SK-N-SH (cell line): ENCODE results near the gene TIAM1. TPM values are rescaled to one million over a fixed set of nuclear protein-coding genes. Genes with fewer than 3 reads are reported as not detected.

ENCODE experiments used
- CTCF ChIA-PET: fragments of 300-600, 350-600 bp; formaldehyde crosslinking; extraction: SDS; loops from one replicate; lab custom pipeline; 2021; lab: Yijun Ruan, JAX
- POLR2A ChIA-PET: fragments of 350-600 bp; sonication (Branson Sonifier 250); formaldehyde crosslinking; extraction: SDS; loops from one replicate; lab custom pipeline; 2020; ENCODE audit warnings: antibody characterized with exemption, inconsistent platforms; lab: Yijun Ruan, JAX
- DNase-seq: peaks from one replicate; pipeline ENCODE4 v3.0.0; 2012
- H2AFZ ChIP-seq: fragments of 200-600 bp; sonication (generic); 2 replicates; pipeline ENCODE4 v1.8.1; 2016; ENCODE audit warnings: antibody characterized with exemption, mild to moderate bottlenecking, low read depth
- H3F3A ChIP-seq: fragments of 200-600 bp; sonication (generic); replicated peaks from 2 replicates; pipeline ENCODE3; 2016; ENCODE audit warnings: antibody characterized with exemption, mild to moderate bottlenecking; ENCODE audit not compliant: insufficient read depth
- H3K27ac ChIP-seq, 2 experiments: fragments of 200-500 bp in 1 of 2; fragments of 200-600 bp in 1 of 2; sonication (Bioruptor generic) in 1 of 2; sonication (generic), shearing (Covaris generic) in 1 of 2; 2 replicates each; pipeline versions ENCODE4 v1.5.1 to v1.6.1; 2014 to 2016; ENCODE audit warnings: low read depth in 2 of 2, inconsistent platforms in 1 of 2, low read length in 1 of 2, mild to moderate bottlenecking in 1 of 2, mixed read lengths in 1 of 2
- H3K27me3 ChIP-seq: fragments of 200-600 bp; sonication (generic), shearing (Covaris generic); 2 replicates; pipeline ENCODE4 v1.6.1; 2016; ENCODE audit warnings: mixed run types; ENCODE audit not compliant: insufficient read depth
- H3K36me3 ChIP-seq, 2 experiments: fragments of 200-500 bp in 1 of 2; fragments of 200-600 bp in 1 of 2; sonication (Bioruptor generic) in 1 of 2; sonication (generic) in 1 of 2; replicated peaks in 1 of 2; 2 replicates each; pipeline versions ENCODE3 to v1.5.1; 2014 to 2016; ENCODE audit warnings: low read length in 1 of 2, mild to moderate bottlenecking in 1 of 2; ENCODE audit not compliant: insufficient read depth in 2 of 2, control insufficient read depth in 1 of 2
- H3K4me1 ChIP-seq, 2 experiments: fragments of 200-500 bp in 1 of 2; fragments of 200-600 bp in 1 of 2; sonication (Bioruptor generic) in 1 of 2; sonication (generic), shearing (Covaris generic) in 1 of 2; 2 replicates each; pipeline versions ENCODE4 v1.5.1 to v1.6.1; 2014 to 2016; ENCODE audit warnings: low read depth in 1 of 2, low read length in 1 of 2, mixed run types in 1 of 2; ENCODE audit not compliant: insufficient read depth in 2 of 2, control insufficient read depth in 1 of 2
- H3K4me2 ChIP-seq: fragments of 200-600 bp; sonication (generic), shearing (Covaris generic); 2 replicates; pipeline ENCODE4 v1.6.1; 2017; ENCODE audit warnings: mixed run types
- H3K4me3 ChIP-seq, 2 experiments: fragments of 200-500 bp in 1 of 2; fragments of 200-600 bp in 1 of 2; sonication (Bioruptor generic) in 1 of 2; sonication (generic), shearing (Covaris generic) in 1 of 2; 2 replicates each; pipeline versions ENCODE4 v1.5.1 to v1.8.1; 2014 to 2016; ENCODE audit warnings: low read depth in 2 of 2, inconsistent platforms in 1 of 2, low read length in 1 of 2, mild to moderate bottlenecking in 1 of 2, mixed read lengths in 1 of 2, moderate library complexity in 1 of 2
- H3K79me2 ChIP-seq: fragments of 200-600 bp; sonication (generic); 2 replicates; pipeline ENCODE4 v1.8.1; 2017; ENCODE audit warnings: mild to moderate bottlenecking; ENCODE audit not compliant: insufficient read depth
- H3K9ac ChIP-seq: fragments of 200-600 bp; sonication (generic); 2 replicates; pipeline ENCODE4 v1.6.1; 2017; ENCODE audit warnings: mixed run types
- H3K9me2 ChIP-seq: fragments of 200-600 bp; sonication (generic); 2 replicates; pipeline ENCODE4 v1.6.1; 2017; ENCODE audit warnings: mixed run types
- H3K9me3 ChIP-seq: fragments of 200-600 bp; sonication (generic); 2 replicates; pipeline ENCODE4 v1.6.1; 2017; ENCODE audit warnings: mixed run types, mild to moderate bottlenecking, moderate library complexity
- H4K20me1 ChIP-seq: fragments of 200-600 bp; sonication (generic); 2 replicates; pipeline ENCODE4 v1.6.1; 2017; ENCODE audit warnings: mild to moderate bottlenecking, mixed run types; ENCODE audit not compliant: insufficient read depth
- CTCF ChIP-seq: fragments of 200-600 bp; sonication (generic); IDR thresholded peaks from 2 replicates; pipeline ENCODE4 v1.6.1; 2017; ENCODE audit warnings: antibody characterized with exemption, mild to moderate bottlenecking, moderate library complexity
- EP300 ChIP-seq, 2 experiments: IDR thresholded peaks; 2 replicates each; pipeline versions ENCODE4 v1.4.0 to v1.6.1; 2012; ENCODE audit warnings: borderline replicate concordance in 1 of 2, low read depth in 1 of 2, low read length in 1 of 2
- FOSL2 ChIP-seq: IDR thresholded peaks from 2 replicates; pipeline ENCODE4 v1.4.0; 2012; ENCODE audit warnings: low read depth, mild to moderate bottlenecking, moderate library complexity, borderline replicate concordance
- FOXJ3 ChIP-seq: sonication (generic); formaldehyde crosslinking; IDR thresholded peaks from 2 replicates; pipeline ENCODE4 v1.5.1; 2020; ENCODE audit warnings: mild to moderate bottlenecking, missing genetic modification reagents
- FOXM1 ChIP-seq: IDR thresholded peaks from 2 replicates; pipeline ENCODE4 v1.4.0; 2012; ENCODE audit warnings: low read depth, mild to moderate bottlenecking
- GABPA ChIP-seq: IDR thresholded peaks from 2 replicates; pipeline ENCODE4 v1.4.0; 2012; ENCODE audit warnings: low read depth, mild to moderate bottlenecking
- GATA2 ChIP-seq: sonication (generic); formaldehyde crosslinking; IDR thresholded peaks from 2 replicates; pipeline ENCODE4 v1.5.0; 2020; ENCODE audit warnings: mild to moderate bottlenecking, missing genetic modification reagents
- RXRA ChIP-seq: IDR thresholded peaks from 2 replicates; pipeline ENCODE4 v1.4.0; 2012; ENCODE audit warnings: low read depth, mild to moderate bottlenecking, borderline replicate concordance
- SIN3A ChIP-seq: IDR thresholded peaks from 2 replicates; pipeline ENCODE4 v1.6.1; 2012; ENCODE audit warnings: low read depth, mild to moderate bottlenecking, low read length, moderate library complexity, borderline replicate concordance
- SMC3 ChIP-seq: IDR thresholded peaks from 2 replicates; pipeline ENCODE4 v1.6.1; 2012; ENCODE audit warnings: low read depth, low read length, improper control_type of control experiment
- TAF1 ChIP-seq: IDR thresholded peaks from 2 replicates; pipeline ENCODE4 v1.6.1; 2012; ENCODE audit warnings: low read depth, mild to moderate bottlenecking, low read length, moderate library complexity, borderline replicate concordance
- TEAD4 ChIP-seq: IDR thresholded peaks from 2 replicates; pipeline ENCODE4 v1.4.0; 2012; ENCODE audit warnings: mild to moderate bottlenecking, borderline replicate concordance; ENCODE audit not compliant: insufficient read depth
- YY1 ChIP-seq: IDR thresholded peaks from 2 replicates; pipeline ENCODE4 v1.4.0; 2012; ENCODE audit warnings: low read depth, mild to moderate bottlenecking
- WGBS: methylation state at CpG from one replicate; pipeline ENCODE4 v1.1.6; 2017; ENCODE audit warnings: low lambda C conversion rate; 5-methylcytosine and 5-hydroxymethylcytosine counted together
- polyA plus RNA-seq, 3 experiments: library from polyadenylated mRNA; depleted of rRNA; stranded (reverse); fragments of >200 nt; gene quantifications; 2 replicates each; pipeline ENCODE4 v1.2.3, GENCODE V29; 2012
- TF ChIP-seq, protein P1 (sequence below): fragments of 150-350 bp; IDR thresholded peaks from 2 replicates; pipeline ENCODE4 v1.6.1; 2016; ENCODE audit warnings: mild to moderate bottlenecking, low read depth, low read length
- TF ChIP-seq, protein P2 (sequence below): IDR thresholded peaks from 2 replicates; pipeline ENCODE4 v1.6.1; 2012; ENCODE audit warnings: mild to moderate bottlenecking, low read depth, low read length, moderate library complexity

TIAM1 gene
- polyA plus RNA-seq, 1 of the 3 experiments (the other 2 are of a cell fraction): 1.7 TPM

- TF ChIP-seq TEAD4 (no peak), GABPA (no peak), SIN3A (no peak), TAF1 (no peak), YY1 (no peak), SMC3 (no peak)
- TF ChIP-seq, all 33 proteins: peak for 0
Measured at GRCh38 chr21:31331231-31331630, 12.8 kb downstream of the TIAM1 start (continued).

DNA sequence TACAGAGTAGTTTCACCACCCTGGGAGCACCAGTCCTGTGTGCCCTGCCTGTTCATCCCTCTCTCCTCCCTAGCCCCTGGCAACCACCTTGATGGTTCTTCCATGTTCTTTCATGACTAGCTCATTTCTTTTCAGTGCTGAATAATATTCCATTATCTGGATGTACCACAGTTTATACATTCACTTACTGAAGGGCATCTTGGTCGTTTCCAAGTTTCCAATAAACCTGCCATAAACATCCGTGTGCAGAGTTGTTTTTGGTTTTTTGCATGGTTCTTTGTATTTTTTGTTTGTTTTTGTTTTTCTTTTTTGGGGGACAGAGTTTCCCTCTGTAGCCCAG lies 13.9 kb downstream of the TIAM1 start:
- WGBS: 53% methylated on average over 2 of the region's 2 CpGs
- no peaks in the 10 kb centered on the region for H3K27me3 ChIP-seq

More for the DNA sequence above, 13.9 kb downstream of the TIAM1 start:
- H3K9me3 ChIP-seq: no peaks in the 10 kb centered on the region
- H4K20me1 ChIP-seq: no peaks in the 10 kb centered on the region
- H3K4me2 ChIP-seq: no peak overlapping the region
- POLR2A ChIA-PET: no interaction called here
- TF ChIP-seq GABPA: no peak
- TF ChIP-seq FOSL2: no peak
- no peak for TF ChIP-seq EP300 (IDR thresholded peaks at IDR 0.05; ENCODE audit: borderline replicate concordance in 1 of 2, low read depth in 1 of 2, low read length in 1 of 2)
- TF ChIP-seq CTCF: no peak
- no peak for TF ChIP-seq GATA2 (CRISPR knock-in tag)
- no peak for TF ChIP-seq RXRA
- TF ChIP-seq, protein P1, sequence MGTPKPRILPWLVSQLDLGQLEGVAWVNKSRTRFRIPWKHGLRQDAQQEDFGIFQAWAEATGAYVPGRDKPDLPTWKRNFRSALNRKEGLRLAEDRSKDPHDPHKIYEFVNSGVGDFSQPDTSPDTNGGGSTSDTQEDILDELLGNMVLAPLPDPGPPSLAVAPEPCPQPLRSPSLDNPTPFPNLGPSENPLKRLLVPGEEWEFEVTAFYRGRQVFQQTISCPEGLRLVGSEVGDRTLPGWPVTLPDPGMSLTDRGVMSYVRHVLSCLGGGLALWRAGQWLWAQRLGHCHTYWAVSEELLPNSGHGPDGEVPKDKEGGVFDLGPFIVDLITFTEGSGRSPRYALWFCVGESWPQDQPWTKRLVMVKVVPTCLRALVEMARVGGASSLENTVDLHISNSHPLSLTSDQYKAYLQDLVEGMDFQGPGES: no peak
- TF ChIP-seq FOXM1: no peak
- TF ChIP-seq, protein P2, sequence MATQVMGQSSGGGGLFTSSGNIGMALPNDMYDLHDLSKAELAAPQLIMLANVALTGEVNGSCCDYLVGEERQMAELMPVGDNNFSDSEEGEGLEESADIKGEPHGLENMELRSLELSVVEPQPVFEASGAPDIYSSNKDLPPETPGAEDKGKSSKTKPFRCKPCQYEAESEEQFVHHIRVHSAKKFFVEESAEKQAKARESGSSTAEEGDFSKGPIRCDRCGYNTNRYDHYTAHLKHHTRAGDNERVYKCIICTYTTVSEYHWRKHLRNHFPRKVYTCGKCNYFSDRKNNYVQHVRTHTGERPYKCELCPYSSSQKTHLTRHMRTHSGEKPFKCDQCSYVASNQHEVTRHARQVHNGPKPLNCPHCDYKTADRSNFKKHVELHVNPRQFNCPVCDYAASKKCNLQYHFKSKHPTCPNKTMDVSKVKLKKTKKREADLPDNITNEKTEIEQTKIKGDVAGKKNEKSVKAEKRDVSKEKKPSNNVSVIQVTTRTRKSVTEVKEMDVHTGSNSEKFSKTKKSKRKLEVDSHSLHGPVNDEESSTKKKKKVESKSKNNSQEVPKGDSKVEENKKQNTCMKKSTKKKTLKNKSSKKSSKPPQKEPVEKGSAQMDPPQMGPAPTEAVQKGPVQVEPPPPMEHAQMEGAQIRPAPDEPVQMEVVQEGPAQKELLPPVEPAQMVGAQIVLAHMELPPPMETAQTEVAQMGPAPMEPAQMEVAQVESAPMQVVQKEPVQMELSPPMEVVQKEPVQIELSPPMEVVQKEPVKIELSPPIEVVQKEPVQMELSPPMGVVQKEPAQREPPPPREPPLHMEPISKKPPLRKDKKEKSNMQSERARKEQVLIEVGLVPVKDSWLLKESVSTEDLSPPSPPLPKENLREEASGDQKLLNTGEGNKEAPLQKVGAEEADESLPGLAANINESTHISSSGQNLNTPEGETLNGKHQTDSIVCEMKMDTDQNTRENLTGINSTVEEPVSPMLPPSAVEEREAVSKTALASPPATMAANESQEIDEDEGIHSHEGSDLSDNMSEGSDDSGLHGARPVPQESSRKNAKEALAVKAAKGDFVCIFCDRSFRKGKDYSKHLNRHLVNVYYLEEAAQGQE: no peak
- no peak for TF ChIP-seq FOXJ3 (CRISPR knock-in tag)
- no peak for TF ChIP-seq TEAD4
- no peaks in the 10 kb centered on the region for H3K9me2 ChIP-seq
- H3K4me1 ChIP-seq: peaks cover 0 to 4% of the 10 kb centered on the region in 2 experiments; a peak in 1 of 4 replicates
- H2AFZ ChIP-seq: no peak overlapping the region
- H3K9ac ChIP-seq: no peak overlapping the region
- no peak for DNase-seq
- no peak overlapping the region for H3K4me3 ChIP-seq
- H3K27ac ChIP-seq: no peak overlapping the region
- H3K79me2 ChIP-seq: no peaks in the 10 kb centered on the region
- CTCF ChIA-PET: no interaction called here
- H3K36me3 ChIP-seq: no peaks in the 10 kb centered on the region
- no peaks in the 10 kb centered on the region for H3F3A ChIP-seq
